Measurements from ENCODE around the gene FOS.
"Not testable (repeated sequence)": the region's sequence is repeated elsewhere in the genome, so short reads cannot be mapped to it uniquely, and the experiment has no call there.

Gene FOS

DNA sequence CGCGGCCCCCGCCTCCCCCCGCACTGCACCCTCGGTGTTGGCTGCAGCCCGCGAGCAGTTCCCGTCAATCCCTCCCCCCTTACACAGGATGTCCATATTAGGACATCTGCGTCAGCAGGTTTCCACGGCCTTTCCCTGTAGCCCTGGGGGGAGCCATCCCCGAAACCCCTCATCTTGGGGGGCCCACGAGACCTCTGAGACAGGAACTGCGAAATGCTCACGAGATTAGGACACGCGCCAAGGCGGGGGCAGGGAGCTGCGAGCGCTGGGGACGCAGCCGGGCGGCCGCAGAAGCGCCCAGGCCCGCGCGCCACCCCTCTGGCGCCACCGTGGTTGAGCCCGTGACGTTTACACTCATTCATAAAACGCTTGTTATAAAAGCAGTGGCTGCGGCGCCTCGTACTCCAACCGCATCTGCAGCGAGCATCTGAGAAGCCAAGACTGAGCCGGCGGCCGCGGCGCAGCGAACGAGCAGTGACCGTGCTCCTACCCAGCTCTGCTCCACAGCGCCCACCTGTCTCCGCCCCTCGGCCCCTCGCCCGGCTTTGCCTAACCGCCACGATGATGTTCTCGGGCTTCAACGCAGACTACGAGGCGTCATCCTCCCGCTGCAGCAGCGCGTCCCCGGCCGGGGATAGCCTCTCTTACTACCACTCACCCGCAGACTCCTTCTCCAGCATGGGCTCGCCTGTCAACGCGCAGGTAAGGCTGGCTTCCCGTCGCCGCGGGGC, at the start of gene FOS:
Gene FOS, plus strand, starts transcription at position 407 of the 731 bp plus-strand sequence. Its CDS starts 155 bp downstream, at position 562.
- DNase-seq (ENCODE audit: low read depth): peak; percentile 75

DNA sequence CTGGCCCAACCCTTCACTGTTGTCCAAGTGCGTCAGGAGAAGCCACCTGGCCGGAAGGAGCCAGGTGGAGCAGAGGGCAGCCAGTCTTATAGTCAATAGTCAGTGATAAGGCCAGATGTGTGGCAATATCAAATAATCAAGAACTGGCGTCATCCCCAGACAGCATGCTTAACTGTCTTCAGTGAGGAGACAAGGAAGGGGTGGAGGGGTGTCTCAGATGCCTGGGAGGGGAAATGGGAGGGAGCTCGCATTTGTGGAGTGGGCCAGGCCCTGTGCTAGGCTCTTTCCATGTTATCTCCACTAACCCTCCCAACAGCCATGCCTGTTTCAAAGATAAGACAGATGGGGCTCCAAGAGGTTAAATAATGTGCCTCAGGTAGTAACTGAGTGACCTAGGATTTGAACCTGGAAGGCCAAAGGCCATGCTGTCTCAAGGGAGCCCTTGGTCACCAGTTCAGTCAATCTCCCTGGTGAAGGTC, 48.9 kb upstream of the FOS start:
- DNase-seq (ENCODE audit: low read depth): no peak

DNA sequence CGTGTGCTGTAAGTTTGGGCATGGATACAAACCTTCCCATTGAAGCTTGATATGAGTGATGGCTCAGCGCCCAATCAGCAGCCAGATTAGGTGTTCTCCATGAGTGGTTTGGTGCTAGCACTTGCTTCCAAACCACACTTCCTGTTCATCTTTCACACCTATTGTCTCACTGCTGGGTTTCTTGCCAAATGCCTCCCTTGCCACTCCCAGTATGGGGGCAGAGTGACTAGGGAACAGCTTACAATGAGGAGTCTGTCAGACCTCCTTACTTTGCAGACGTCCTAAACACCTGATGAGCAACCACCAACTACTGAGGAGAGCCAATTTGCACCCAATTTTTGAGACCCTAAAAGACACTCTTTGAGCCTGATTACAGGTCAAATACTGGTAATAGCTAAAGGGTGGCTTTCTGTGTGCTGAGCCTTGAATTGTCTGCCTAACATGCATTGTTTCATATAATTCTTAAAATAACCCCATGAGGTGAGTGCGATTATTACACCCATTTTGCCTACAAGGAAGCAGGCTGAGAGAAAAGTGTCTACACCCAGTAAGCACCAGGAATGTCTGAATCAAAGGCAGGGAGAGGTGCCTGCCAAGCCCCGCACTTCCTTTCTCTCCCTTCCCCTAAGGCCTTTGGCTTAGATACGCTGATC, 48.4 kb upstream of the FOS start:
- DNase-seq (ENCODE audit: low read depth): peak; percentile 35

DNA sequence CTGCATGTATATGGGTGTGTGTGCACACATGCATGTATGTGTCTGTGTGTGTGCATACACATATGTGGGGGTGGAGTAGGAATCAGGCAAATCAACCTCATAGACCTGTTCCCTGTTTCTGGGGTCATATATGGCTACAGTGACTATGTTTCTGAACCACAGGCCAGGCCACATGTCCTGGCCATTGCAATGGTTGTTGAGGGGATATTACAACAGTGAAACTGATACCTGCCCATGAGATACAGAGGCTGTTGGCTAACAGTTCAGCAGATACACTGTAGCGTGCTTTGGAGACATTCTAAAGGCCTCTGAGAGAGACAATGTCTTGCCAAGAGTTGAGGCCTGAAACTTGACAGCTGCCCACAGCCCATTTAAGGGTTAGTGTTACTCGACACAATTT, 47.3 kb upstream of the FOS start:
- DNase-seq (ENCODE audit: low read depth): no peak

DNA sequence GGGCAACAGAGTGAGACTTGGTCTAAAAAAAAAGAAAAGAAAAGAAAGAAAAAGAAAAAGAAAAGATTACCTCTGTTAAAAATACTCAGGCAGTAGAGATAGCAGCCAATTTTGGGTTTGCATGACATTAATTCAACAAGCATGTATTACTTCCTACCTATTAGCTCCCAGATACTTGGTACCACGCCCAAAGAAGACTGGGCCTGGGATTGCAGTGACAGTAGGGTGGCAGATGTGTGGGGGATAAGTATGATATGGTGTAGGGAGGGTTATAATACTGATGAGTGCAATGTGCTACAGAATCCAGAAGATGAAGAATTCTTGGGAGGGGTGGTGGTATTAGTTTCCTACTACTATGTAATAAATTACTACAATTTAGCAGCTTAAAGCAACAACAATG, 46.4 kb upstream of the FOS start:
- no peak for DNase-seq (ENCODE audit: low read depth)

DNA sequence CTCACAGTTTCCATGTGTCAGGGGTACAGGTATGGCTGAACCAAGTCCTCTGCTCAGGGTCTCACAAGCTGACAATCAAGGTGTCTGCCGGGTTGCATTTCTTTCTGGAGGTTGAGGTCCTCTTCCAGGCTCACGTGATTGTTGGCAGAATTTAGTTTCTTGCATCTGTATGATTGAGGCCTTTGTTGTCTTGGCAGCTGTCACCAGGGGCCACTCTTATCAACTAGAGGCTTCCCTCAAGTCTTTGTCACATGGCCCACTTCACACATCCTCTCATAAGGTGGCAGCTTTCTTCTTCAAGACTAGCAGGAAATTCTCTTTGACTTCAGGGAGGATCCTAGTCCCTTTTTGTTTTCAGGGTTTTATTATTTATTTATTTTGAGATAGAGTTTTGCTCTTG, 46.0 kb upstream of the FOS start:
- DNase-seq (ENCODE audit: low read depth): peak; percentile 8

DNA sequence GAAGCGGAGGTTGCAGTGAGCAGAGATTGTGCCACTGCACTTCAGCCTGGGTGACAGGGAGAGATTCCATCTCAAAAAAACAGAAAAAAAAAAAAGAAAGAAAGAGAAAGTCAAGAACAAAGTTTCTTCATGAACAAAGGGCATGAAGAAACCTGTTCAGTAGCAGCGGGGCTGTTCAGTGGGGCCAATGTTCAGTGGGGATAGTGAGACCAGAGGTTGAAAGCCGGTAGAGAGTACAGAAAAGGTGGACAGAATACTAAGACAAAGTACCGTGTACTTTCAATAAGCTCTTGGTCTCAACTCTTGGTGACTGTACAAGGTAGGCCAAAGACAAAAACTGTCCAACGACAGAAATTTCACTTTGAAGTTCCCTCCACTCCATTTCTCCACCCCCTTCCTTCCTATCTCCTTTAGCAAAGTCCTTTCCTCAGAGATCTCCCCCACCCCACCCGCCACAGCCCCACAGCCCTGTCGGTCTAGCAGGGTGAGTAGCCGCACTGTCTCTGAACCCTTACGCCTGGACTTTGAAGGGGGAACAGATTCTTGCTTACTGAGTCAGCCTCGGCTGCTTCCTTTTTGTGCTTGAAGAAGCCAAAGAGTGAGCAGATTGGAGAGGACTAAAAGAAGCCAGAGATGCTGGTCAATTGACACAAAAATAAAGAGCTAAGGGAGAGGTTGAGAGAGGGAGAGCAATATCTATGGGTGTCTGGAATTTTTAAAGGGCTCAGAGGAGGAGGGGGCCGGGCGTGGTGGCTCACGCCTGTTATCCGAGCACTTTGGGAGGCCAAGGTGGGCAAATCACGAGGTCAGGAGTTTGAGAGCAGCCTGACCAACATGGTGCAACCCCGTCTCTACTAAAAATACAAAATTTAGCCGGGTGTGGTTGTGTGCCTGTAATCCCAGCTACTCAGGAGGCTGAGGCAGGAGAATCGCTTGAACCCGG, 44.2 kb upstream of the FOS start:
- no peak for DNase-seq (ENCODE audit: low read depth)

DNA sequence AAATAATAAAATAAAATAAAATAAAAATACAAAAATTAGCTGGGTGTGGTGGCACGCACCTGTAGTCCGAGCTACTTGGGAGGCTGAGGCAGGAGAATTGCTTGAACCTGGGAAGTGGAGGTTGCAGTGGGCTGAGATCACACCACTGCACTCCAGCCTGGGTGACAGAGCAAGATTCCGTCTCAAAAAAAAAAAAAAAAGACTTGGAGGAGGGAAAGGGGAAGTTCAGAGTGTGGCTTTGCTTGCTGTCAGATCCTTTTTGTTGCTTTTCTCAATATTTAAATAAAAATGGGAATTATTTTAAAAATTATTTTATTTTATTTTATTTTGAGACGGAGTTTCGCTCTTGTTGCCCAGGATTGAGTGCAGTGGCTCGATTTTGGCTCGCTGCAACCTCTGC, 43.4 kb upstream of the FOS start:
- not testable (repeated sequence) for DNase-seq (ENCODE audit: low read depth)

DNA sequence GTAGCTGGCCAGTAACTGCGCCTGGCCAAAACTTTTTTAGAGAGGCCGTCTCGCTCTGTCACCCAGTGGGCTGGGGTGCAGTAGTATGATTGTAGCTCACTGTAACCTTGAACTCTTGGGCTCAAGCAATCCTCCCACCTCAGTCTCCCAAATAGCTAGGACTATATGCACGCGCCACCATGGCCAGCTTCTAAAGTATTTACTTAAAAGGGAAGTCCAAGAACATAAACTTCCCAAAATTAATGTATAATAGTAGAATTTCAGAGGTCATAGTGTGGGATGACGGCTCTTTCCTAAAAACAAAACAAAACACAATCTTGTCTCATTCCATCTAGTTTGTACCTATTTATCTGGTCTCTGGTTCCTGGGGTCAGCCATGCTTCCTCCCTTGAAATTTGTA, 42.2 kb upstream of the FOS start:
- DNase-seq (ENCODE audit: low read depth): no peak

DNA sequence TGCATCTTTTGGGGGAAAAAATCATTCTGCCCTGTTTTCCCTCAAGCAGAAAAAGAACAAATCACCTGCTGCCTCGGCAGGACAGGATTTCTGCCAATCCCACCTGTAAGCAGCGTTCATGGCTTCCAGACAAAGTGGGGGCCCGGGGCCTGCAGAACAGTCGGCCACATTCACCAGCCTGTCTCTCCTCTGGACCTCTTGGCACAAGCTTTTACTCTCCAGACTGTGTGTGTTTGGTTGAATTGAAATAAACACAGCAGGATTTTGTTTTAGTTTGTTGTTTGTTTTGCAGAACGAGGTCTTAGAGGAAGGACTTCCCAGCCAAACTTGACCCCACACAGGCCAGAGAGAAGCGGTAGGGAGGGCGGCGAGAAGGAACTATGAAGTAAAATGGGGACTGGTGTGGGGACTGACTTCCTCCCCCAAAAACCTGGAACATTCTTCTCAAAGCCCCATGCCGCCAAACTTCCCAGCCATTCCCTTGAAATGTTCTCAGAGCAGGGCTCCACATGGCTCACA, 41.7 kb upstream of the FOS start:
- DNase-seq (ENCODE audit: low read depth): no peak

DNA sequence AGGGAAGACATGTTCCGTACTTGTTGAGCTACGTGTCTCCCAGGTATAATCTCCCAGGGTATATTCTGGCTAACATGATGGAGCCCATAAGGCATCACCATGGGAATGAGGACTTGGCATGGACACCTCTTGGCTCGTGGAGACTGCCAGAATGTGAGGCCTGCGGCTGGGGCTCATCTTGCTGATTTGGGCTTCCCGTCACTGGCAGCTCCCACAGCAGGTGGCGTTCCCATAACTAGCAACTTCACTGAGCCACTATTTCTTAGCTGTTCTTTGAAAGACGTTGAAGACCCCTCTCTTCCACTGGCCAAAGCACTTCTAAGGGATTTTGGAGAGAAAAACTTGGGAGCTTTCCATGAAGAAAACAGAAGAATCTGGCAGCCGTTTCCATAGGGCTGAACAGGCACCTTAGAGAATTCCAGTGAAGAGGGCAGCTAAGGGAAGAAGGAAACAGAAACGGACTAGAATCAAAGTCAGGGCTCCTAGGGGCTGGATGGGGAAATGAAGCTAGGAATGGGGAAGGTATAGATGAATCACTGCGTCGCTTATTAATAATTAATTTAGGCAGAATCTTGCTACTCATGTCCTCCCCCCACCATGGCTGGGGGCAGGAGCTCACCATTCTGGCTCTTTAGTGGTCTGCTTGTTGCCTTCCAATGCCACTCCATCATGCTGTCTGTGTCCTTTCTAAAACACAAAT, 39.7 kb upstream of the FOS start:
- no peak for DNase-seq (ENCODE audit: low read depth)

DNA sequence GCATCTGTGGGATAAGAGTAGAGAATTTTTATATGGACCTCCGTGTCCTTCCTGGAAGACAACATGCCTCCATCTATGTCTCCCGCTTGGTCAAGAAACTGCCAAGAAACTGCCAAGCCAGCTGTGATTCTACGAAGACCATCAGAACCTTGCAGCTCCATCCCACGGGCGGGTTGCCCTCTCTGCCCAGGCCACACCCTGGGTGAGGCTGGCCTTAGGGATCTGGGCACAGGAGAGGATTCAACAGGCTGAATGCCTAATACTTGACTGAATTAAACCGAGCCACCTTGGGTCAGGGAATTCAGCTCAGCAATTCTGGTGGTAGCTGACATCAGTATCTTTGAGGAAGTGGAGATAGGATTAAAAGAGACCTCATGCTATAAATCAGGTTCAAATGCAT, 37.8 kb upstream of the FOS start:
- no peak for DNase-seq (ENCODE audit: low read depth)

DNA sequence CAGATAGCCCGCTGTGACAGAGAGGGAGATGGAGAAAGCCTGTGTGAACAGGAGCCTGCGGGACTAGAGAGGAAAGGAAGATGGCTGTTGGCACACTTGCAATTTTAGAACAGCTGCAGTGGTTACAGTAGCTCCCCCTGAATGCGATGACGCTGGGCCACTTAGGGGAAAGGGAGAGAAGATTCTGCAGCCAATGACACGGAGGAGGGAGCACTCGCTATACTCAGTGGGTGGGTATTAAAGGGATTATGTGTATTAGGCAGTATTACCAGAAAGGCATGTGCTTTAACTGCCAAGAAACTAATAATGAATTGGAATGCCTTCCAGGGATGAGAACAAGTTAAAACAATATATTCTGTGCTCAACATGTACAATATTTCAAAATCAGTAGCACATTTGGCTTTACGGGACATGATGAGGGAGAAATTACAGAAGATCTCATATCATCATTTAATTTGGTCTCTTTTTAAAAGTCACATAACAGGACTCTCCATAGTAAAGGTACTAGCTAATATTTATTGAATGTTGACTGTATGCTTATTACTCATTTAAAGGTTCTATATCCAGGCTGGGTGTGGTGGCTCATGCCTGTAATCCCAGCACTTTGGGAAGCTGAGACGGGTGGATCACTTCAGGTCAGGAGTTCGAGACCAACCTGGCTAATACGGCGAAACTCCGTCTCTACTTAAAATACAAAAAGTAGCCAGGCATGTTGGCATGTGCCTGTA, 35.9 kb upstream of the FOS start:
- DNase-seq (ENCODE audit: low read depth): no peak

DNA sequence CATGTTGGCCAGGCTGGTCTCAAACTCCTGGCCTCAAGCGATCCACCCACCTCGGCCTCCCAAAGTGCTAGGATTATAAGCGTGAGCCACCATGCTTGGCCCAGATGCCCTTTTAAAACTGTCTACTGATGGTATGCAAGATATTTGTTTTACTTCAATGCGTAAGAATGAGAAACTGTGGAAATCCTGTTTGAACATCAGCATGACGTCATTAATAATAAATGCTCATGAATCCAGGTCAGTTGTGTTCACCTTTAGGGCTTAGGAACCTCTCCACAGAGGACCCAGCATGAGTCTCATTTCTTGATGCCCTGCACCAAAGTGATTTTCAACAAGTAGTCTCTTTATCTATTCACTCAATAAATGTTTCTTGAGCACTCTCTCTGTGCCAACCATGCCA, 34.5 kb upstream of the FOS start:
- no peak for DNase-seq (ENCODE audit: low read depth)

DNA sequence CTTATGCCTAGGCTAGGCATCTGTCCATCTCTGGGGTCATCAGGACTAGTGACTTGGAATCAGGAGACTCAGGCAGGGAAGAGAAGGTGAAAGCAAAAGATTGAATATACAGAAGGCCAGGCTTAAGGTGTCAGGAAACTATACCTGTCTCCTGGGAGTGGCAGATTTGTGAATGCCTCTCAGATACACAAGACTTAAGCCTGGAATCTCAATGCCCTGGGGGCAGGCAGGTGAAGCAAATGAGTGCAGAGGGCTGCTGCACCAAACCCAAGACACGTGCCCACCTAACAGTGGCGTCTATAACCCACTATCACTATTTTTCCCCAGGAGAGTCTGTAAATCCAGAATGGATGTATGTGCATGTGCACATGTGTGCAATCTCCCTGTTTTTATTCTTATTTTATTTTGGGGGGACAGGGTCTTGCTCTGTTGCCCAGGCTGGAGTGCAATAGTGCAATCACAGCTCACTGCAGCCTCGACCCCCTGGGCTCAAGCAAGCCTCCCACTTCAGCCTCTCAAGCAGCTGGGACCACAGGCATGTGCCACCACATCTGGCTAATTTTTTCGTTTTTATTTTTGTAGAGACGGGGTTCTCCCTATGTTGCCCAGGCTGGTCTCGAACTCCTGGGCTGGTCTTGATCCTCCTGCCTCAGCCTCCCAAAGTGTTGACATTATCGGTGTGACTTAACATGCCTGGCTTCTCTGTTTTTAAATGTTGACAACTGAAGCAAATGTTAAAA, 31.9 kb upstream of the FOS start:
- DNase-seq (ENCODE audit: low read depth): no peak

DNA sequence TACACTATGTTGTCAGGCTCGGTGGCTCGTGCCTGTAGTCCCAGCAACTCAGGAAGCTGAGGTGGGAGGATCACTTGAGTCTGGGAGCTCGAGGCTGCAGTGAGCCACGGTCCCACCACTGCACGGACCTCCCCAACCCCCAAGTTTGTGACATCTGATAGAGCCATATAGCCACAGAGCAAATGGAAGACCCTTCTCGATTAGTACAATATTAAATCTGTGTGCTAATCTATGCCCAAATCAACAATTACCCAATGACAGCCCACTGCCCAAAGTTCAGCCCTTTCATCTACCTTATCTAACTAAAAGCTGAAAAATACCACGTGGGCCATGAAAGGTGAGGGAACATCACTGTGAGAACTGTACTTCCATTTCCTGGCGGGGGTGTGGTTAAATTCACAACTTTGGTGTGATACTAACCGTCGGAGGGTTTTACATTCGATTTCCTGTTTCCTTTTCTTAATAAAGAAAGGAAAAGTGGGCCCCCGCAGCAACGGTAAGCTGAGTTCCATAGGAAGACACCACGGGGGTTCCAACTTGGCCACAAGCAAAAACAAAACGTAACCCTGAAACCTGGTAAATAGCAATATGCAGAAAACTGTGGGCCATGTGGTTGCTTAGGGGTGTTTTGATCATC, 31.2 kb upstream of the FOS start:
- peak; percentile 34 for DNase-seq (ENCODE audit: low read depth)

DNA sequence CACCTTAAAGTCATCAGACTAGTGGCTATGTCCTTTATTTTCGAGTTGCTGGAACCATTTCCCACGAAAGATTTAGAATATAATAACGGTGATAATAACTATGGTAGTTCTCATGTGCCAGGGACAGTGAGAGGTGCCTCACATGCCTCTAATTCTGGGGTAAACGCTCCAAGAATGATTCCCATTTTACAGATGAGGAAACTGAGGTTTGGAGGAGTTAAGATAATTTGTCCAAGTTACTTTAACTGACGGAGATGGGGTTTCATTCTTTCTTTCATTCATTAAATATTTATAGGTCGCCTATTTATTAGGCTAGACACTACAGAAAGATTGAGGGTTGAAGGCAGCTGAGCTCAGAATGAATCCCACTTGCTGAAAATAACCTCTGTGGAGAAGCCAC, 30.7 kb upstream of the FOS start:
- no peak for DNase-seq (ENCODE audit: low read depth)

DNA sequence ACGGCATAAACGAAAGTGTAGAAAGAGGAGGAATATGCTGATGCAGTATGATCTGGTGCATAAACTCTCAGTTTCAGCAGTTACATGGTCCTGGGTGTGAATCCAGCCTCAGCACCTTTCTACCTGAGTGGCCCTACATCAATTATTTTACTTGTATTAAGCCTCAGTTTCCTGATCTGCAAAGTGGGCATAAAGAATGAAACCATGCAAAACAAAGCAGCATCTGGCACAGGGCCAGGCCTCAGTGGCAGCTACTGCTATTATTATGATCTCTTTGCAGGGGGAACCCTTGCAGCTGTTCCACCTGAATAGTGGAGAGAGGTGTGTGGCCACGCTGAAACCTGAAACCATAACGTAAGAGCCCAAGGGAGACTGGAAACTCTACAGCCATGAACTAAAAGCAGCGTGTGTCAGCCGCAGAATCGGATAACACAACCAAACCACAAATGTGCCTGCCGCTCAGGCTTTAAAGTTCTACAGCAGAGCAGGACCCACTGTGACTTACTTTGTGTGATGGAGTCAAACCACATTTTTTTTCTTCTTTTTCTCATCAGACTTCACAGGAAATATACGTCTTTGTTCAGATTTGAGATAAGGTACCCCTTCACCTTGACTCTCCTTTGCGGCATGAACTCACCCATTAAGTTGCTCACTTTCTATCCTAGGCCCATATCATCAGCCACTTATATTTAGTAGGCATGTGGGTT, 29.2 kb upstream of the FOS start:
- peak; percentile 66 for DNase-seq (ENCODE audit: low read depth)

DNA sequence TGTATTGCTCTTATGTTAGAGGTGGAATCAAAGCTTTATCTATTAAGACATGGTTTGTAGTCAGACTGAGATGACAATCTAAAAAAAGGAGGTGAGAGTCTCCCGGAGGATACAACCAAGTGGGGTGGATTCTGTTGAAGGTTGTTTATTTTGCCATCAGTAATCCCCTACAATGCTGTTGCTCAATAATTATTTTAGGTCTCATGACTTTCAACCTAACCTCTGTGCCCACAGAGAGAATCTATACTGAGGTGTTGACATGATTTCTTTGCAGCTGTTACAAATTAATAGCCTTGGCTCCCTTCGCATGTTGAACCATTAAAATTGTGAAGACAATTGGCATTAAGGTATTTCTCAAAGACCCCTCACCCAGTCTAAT, 28.7 kb upstream of the FOS start:
- no peak for DNase-seq (ENCODE audit: low read depth)

All from activated T-helper 1 cell treated with Interleukin-2 at 50 U/mL for 16 hours (primary cell).